Naive B cell (primary cell): ENCODE measurements around the gene FITM1. TPM values are rescaled to one million over a fixed set of nuclear protein-coding genes. Genes with fewer than 3 reads are reported as not detected.

Experiments
- polyA plus RNA-seq, 6 donors: library from polyadenylated mRNA; unstranded; fragments of 300-500 nt; fragmentation: Illumina TruSeq; gene quantifications; one replicate each; pipeline ENCODE4 v1.2.3, GENCODE V29; 2021; ENCODE audit warnings: low read depth in 6 of 6

The FITM1 gene
- polyA plus RNA-seq, 6 donors from 2014 or later = 0.29 to 1.4 (median 0.53) TPM; not detected in 1

Other genes with a start within 250 kb of the FITM1 start
- 10 to 100 TPM; 13.3 to 27.0 (median 21.8) TPM for gene DHRS4, start 176.9 kb upstream of the FITM1 start, polyA plus RNA-seq
- 10 to 100 TPM in 5 of 6 donors, 1 to 10 TPM in 1; 8.6 to 18.3 (median 16.9) TPM for gene DHRS4L2, start 141.7 kb upstream of the FITM1 start, polyA plus RNA-seq
- gene CARMIL3, start 78.7 kb upstream of the FITM1 start, polyA plus RNA-seq = under 1 TPM in 2 of 6 donors, not detected in 4; 0.10 to 0.11 TPM
- 1 to 10 TPM in 1 of 6 donors, not detected in 5; 1.1 TPM for gene CPNE6, start 59.1 kb upstream of the FITM1 start, polyA plus RNA-seq
- 10 to 100 TPM; 26.5 to 48.0 (median 36.8) TPM for gene PCK2, start 36.3 kb upstream of the FITM1 start, polyA plus RNA-seq
- gene DCAF11, start 15.9 kb upstream of the FITM1 start, polyA plus RNA-seq = 100 to 1,000 TPM in 1 of 6 donors, 10 to 100 TPM in 5; 65.8 to 106 (median 78.5) TPM
- gene NRL, start 15.7 kb upstream of the FITM1 start, polyA plus RNA-seq = 1 to 10 TPM; 2.3 to 8.9 (median 6.4) TPM
- gene PSME1, start 5.5 kb downstream of the FITM1 start, polyA plus RNA-seq = 100 to 1,000 TPM; 704 to 932 (median 769) TPM
- gene EMC9, start 10.9 kb downstream of the FITM1 start, polyA plus RNA-seq = 10 to 100 TPM in 2 of 6 donors, 1 to 10 TPM in 4; 5.9 to 15.3 (median 9.2) TPM
- 100 to 1,000 TPM; 257 to 514 (median 294) TPM for gene PSME2, start 16.0 kb downstream of the FITM1 start, polyA plus RNA-seq
- 10 to 100 TPM; 21.0 to 47.2 (median 32.1) TPM for gene RNF31, start 16.8 kb downstream of the FITM1 start, polyA plus RNA-seq
- 100 to 1,000 TPM in 3 of 6 donors, 10 to 100 TPM in 3; 86.7 to 140 (median 97.2) TPM for gene IRF9, start 30.6 kb downstream of the FITM1 start, polyA plus RNA-seq
- gene REC8, start 41.4 kb downstream of the FITM1 start, polyA plus RNA-seq = 1 to 10 TPM; 3.6 to 9.6 (median 6.9) TPM
- 10 to 100 TPM in 5 of 6 donors, 1 to 10 TPM in 1; 5.4 to 19.0 (median 12.6) TPM for gene IPO4, start 58.2 kb downstream of the FITM1 start, polyA plus RNA-seq
- 10 to 100 TPM; 34.5 to 43.9 (median 37.0) TPM for gene TM9SF1, start 64.8 kb downstream of the FITM1 start, polyA plus RNA-seq
- 1 to 10 TPM in 3 of 6 donors, under 1 TPM in 2, not detected in 1; 0.36 to 1.7 (median 1.4) TPM for gene TSSK4, start 75.0 kb downstream of the FITM1 start, polyA plus RNA-seq
- gene CHMP4A, start 82.8 kb downstream of the FITM1 start, polyA plus RNA-seq = 100 to 1,000 TPM; 139 to 167 (median 157) TPM
- gene MDP1, start 85.4 kb downstream of the FITM1 start, polyA plus RNA-seq = 10 to 100 TPM; 32.7 to 48.2 (median 37.3) TPM
- 100 to 1,000 TPM; 306 to 385 (median 326) TPM for gene NEDD8, start 101.7 kb downstream of the FITM1 start, polyA plus RNA-seq
- gene GMPR2, start 102.3 kb downstream of the FITM1 start, polyA plus RNA-seq = 100 to 1,000 TPM in 3 of 6 donors, 10 to 100 TPM in 3; 90.3 to 120 (median 99.2) TPM
- gene TINF2, start 112.0 kb downstream of the FITM1 start, polyA plus RNA-seq = 100 to 1,000 TPM; 238 to 289 (median 254) TPM
- gene TGM1, start 132.5 kb downstream of the FITM1 start, polyA plus RNA-seq = not detected
- 10 to 100 TPM; 22.2 to 36.2 (median 22.8) TPM for gene RABGGTA, start 140.9 kb downstream of the FITM1 start, polyA plus RNA-seq
- 10 to 100 TPM; 20.4 to 38.5 (median 29.3) TPM for gene DHRS1, start 169.1 kb downstream of the FITM1 start, polyA plus RNA-seq
- 1 to 10 TPM in 5 of 6 donors, under 1 TPM in 1; 0.83 to 2.4 (median 1.3) TPM for gene NOP9, start 169.2 kb downstream of the FITM1 start, polyA plus RNA-seq
- gene CIDEB, start 177.3 kb downstream of the FITM1 start, polyA plus RNA-seq = 10 to 100 TPM in 1 of 6 donors, 1 to 10 TPM in 5; 4.9 to 10.4 (median 8.1) TPM
- 1 to 10 TPM in 1 of 6 donors, under 1 TPM in 5; 0.28 to 1.2 (median 0.69) TPM for gene LTB4R2, start 179.5 kb downstream of the FITM1 start, polyA plus RNA-seq
- gene LTB4R, start 180.8 kb downstream of the FITM1 start, polyA plus RNA-seq = 1 to 10 TPM; 1.4 to 2.4 (median 2.1) TPM
- gene ADCY4, start 204.4 kb downstream of the FITM1 start, polyA plus RNA-seq = under 1 TPM in 3 of 6 donors, not detected in 3; 0.29 to 0.53 (median 0.32) TPM
- 10 to 100 TPM in 2 of 6 donors, 1 to 10 TPM in 3, not detected in 1; 7.7 to 12.9 (median 9.3) TPM for gene RIPK3, start 209.3 kb downstream of the FITM1 start, polyA plus RNA-seq
- gene NFATC4, start 237.5 kb downstream of the FITM1 start, polyA plus RNA-seq = under 1 TPM in 2 of 6 donors, not detected in 4; 0.19 to 0.43 TPM